GM12801 (cell line): ENCODE measurements around the gene GALNT1.

Source experiments
- CTCF ChIP-seq: IDR thresholded peaks from one replicate; pipeline ENCODE4 v1.5.1; 2011; ENCODE audit warnings: control low read depth; ENCODE audit not compliant: insufficient read length; ENCODE audit errors: extremely low read depth

GALNT1 gene

GRCh38 chr18:35610724-35611123 lies 29.2 kb downstream of the GALNT1 start:
- TF ChIP-seq CTCF, result no peak

- no peak for TF ChIP-seq CTCF
Observed at GRCh38 chr18:35611518-35611917, 30.0 kb downstream of the GALNT1 start.

GRCh38 chr18:35616074-35616473 lies 34.5 kb downstream of the GALNT1 start:
- no peak for TF ChIP-seq CTCF

GRCh38 chr18:35616664-35617423 lies 35.3 kb downstream of the GALNT1 start:
- no peak for TF ChIP-seq CTCF

- TF ChIP-seq CTCF, result no peak
Observed at GRCh38 chr18:35617865-35618264, 36.3 kb downstream of the GALNT1 start.

- no peak for TF ChIP-seq CTCF
Observed at GRCh38 chr18:35618289-35618688, 36.7 kb downstream of the GALNT1 start.

GRCh38 chr18:35618696-35619095 lies 37.2 kb downstream of the GALNT1 start:
- no peak for TF ChIP-seq CTCF
